Measurements from ENCODE around the gene DPPA3. TPM values are rescaled to one million over a fixed set of nuclear protein-coding genes. Genes with fewer than 3 reads are reported as not detected.

Gene DPPA3
- total RNA-seq, 1 donor from 2014 or later = not detected

- Mint-ChIP-seq H3K9me3 (ENCODE audit: low read depth) (no peaks in the 10 kb centered on the region), H3K27ac (ENCODE audit: unreplicated experiment) (no peak overlapping the region), H3K27me3 (ENCODE audit: low read depth) (peaks cover 4% of the 10 kb centered on the region), H3K4me3 (ENCODE audit: unreplicated experiment) (no peak overlapping the region), H3K36me3 (ENCODE audit: low read depth) (no peaks in the 10 kb centered on the region), H3K4me1 (ENCODE audit: low read depth) (no peaks in the 10 kb centered on the region)
- TF ChIP-seq, protein P1, sequence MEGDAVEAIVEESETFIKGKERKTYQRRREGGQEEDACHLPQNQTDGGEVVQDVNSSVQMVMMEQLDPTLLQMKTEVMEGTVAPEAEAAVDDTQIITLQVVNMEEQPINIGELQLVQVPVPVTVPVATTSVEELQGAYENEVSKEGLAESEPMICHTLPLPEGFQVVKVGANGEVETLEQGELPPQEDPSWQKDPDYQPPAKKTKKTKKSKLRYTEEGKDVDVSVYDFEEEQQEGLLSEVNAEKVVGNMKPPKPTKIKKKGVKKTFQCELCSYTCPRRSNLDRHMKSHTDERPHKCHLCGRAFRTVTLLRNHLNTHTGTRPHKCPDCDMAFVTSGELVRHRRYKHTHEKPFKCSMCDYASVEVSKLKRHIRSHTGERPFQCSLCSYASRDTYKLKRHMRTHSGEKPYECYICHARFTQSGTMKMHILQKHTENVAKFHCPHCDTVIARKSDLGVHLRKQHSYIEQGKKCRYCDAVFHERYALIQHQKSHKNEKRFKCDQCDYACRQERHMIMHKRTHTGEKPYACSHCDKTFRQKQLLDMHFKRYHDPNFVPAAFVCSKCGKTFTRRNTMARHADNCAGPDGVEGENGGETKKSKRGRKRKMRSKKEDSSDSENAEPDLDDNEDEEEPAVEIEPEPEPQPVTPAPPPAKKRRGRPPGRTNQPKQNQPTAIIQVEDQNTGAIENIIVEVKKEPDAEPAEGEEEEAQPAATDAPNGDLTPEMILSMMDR (IDR thresholded peaks at IDR 0.05) = no peak
- no peak for DNase-seq (ENCODE audit: low spot score)
Measured at GRCh38 chr12:7694556-7695236, 16.5 kb upstream of the DPPA3 start.

GRCh38 chr12:7695237-7695560, 16.0 kb upstream of the DPPA3 start:
- Mint-ChIP-seq H3K36me3 (ENCODE audit: low read depth) (no peaks in the 10 kb centered on the region), H3K27me3 (ENCODE audit: low read depth) (peaks cover 4% of the 10 kb centered on the region), H3K27ac (ENCODE audit: unreplicated experiment) (no peak overlapping the region), H3K9me3 (ENCODE audit: low read depth) (no peaks in the 10 kb centered on the region), H3K4me3 (ENCODE audit: unreplicated experiment) (no peak overlapping the region), H3K4me1 (ENCODE audit: low read depth) (no peaks in the 10 kb centered on the region)
- TF ChIP-seq, protein P1 (IDR thresholded peaks at IDR 0.05) = no peak
- DNase-seq (ENCODE audit: low spot score) = no peak

- no peaks in the 10 kb centered on the region for H3K4me1 Mint-ChIP-seq (ENCODE audit: low read depth)
- no peak within 1 kb of the TSS for H3K4me3 Mint-ChIP-seq (ENCODE audit: unreplicated experiment)
- H3K9me3 Mint-ChIP-seq (ENCODE audit: low read depth) = no peaks in the 10 kb centered on the region
- no peaks in the 10 kb centered on the region for H3K36me3 Mint-ChIP-seq (ENCODE audit: low read depth)
- no peak within 1 kb of the TSS for H3K27ac Mint-ChIP-seq (ENCODE audit: unreplicated experiment)
- DNase-seq (ENCODE audit: low spot score) = no peak
- H3K27me3 Mint-ChIP-seq (ENCODE audit: low read depth) = peaks cover 4% of the 10 kb centered on the region
- TF ChIP-seq, protein P1 (IDR thresholded peaks at IDR 0.05) = no peak
Measured at GRCh38 chr12:7695566-7696197, 15.6 kb upstream of the DPPA3 start, which contains the start of gene GDF3. GDF3 (minus strand) TSS chr12:7695775; CDS start chr12:7695728, 47 bp downstream.

- Mint-ChIP-seq H3K36me3 (ENCODE audit: low read depth) (no peaks in the 10 kb centered on the region), H3K9me3 (ENCODE audit: low read depth) (no peaks in the 10 kb centered on the region), H3K27me3 (ENCODE audit: low read depth) (no peaks in the 10 kb centered on the region), H3K27ac (ENCODE audit: unreplicated experiment) (no peak overlapping the region), H3K4me1 (ENCODE audit: low read depth) (no peaks in the 10 kb centered on the region), H3K4me3 (ENCODE audit: unreplicated experiment) (no peak overlapping the region)
- no peak for DNase-seq (ENCODE audit: low spot score)
- TF ChIP-seq, protein P1 (IDR thresholded peaks at IDR 0.05) = no peak
Measured at GRCh38 chr12:7705846-7706245, 5.4 kb upstream of the DPPA3 start.

DNA sequence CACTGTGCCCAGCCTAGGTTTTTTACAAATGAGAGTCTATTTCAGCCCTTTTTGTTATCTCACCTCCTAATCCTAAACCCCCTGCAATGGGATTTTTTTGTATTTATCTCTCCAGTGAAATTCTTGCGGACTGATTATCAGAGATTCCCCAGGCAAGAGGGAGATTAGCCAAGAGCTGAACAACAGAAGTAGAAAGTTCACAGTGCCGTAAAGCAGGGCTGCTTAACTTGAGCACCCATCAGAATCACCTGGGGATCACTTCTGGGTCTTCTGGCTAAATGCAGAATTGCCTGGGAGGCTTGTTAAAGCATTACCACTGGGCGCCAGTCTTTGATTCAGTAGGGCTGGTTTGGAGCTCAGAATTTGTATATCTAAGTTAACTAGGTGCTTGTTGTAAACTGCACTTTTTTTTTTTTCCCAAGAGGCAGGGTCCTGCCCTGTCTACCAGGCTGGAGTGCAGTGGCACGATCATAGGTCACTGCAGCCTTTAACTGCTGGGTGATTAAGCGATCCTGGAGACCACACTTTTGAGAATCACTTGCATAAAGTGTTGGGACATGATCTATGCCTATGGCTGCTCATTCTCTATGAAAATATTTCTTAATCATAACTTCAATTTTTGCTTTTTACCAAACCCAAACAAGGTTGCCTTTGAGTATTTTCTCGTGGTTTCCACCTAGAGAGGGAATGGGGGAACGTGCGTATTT, 1.1 kb upstream of the DPPA3 start:
- TF ChIP-seq, protein P1 (IDR thresholded peaks at IDR 0.05) = no peak
- Mint-ChIP-seq H3K4me3 (ENCODE audit: unreplicated experiment) (no peak overlapping the region), H3K36me3 (ENCODE audit: low read depth) (no peaks in the 10 kb centered on the region), H3K27ac (ENCODE audit: unreplicated experiment) (no peak overlapping the region), H3K9me3 (ENCODE audit: low read depth) (no peaks in the 10 kb centered on the region), H3K27me3 (ENCODE audit: low read depth) (peaks cover 2% of the 10 kb centered on the region), H3K4me1 (ENCODE audit: low read depth) (no peaks in the 10 kb centered on the region)
- no peak for DNase-seq (ENCODE audit: low spot score)
